Hepatocyte (in vitro differentiated cells): ENCODE measurements around the gene MSMB. TPM values are rescaled to one million over a fixed set of nuclear protein-coding genes. Genes with fewer than 3 reads are reported as not detected.

ENCODE experiments used
- DNase-seq: peaks from one replicate; pipeline ENCODE4 v3.0.0-alpha.2; 2016; ENCODE audit warnings: low spot score
- H2AFZ ChIP-seq: fragments of 200-600 bp; sonication (generic); 2 replicates; pipeline ENCODE4 v1.6.0; 2016; ENCODE audit warnings: antibody characterized with exemption, mild to moderate bottlenecking
- H3K27ac ChIP-seq: fragments of 200-600 bp; sonication (generic); 2 replicates; pipeline ENCODE4 v1.5.1; 2016; ENCODE audit warnings: mild to moderate bottlenecking
- H3K27me3 ChIP-seq: fragments of 200-600 bp; sonication (generic); 2 replicates; pipeline ENCODE4 v1.6.1; 2016
- H3K36me3 ChIP-seq: fragments of 200-600 bp; sonication (generic); replicated peaks from 2 replicates; pipeline ENCODE4 v1.5.1; 2016; ENCODE audit warnings: low read depth; ENCODE audit not compliant: insufficient read depth
- H3K4me1 ChIP-seq: fragments of 200-600 bp; sonication (generic); 2 replicates; pipeline ENCODE4 v1.5.1; 2016; ENCODE audit warnings: mild to moderate bottlenecking, moderate library complexity; ENCODE audit not compliant: insufficient read depth
- H3K4me2 ChIP-seq: fragments of 200-600 bp; sonication (generic); 2 replicates; pipeline ENCODE4 v1.6.0; 2016
- H3K4me3 ChIP-seq: fragments of 200-600 bp; sonication (generic); 2 replicates; pipeline ENCODE4 v1.5.1; 2016; ENCODE audit warnings: mild to moderate bottlenecking
- H3K79me2 ChIP-seq: fragments of 200-600 bp; sonication (generic); 2 replicates; pipeline ENCODE4 v1.6.0; 2017; ENCODE audit warnings: mild to moderate bottlenecking
- H3K9me2 ChIP-seq: fragments of 200-600 bp; sonication (generic); replicated peaks from 2 replicates; pipeline ENCODE4 v1.6.0; 2017; ENCODE audit warnings: mild to moderate bottlenecking; ENCODE audit not compliant: insufficient read depth
- H3K9me3 ChIP-seq: fragments of 200-600 bp; sonication (generic); 2 replicates; pipeline ENCODE4 v1.5.1; 2016; ENCODE audit warnings: low read depth, mild to moderate bottlenecking
- H4K20me1 ChIP-seq: fragments of 200-600 bp; sonication (generic); 2 replicates; pipeline ENCODE4 v1.6.0; 2016; ENCODE audit warnings: mild to moderate bottlenecking; ENCODE audit not compliant: insufficient read depth, poor library complexity, severe bottlenecking
- EZH2 ChIP-seq: fragments of 200-600 bp; sonication (generic); IDR thresholded peaks from 2 replicates; pipeline ENCODE4 v1.6.1; 2016; ENCODE audit warnings: antibody characterized with exemption, mild to moderate bottlenecking, borderline replicate concordance
- EZH2phosphoT487 ChIP-seq: fragments of 200-600 bp; sonication (generic); IDR thresholded peaks from one replicate; pipeline ENCODE4 v1.6.1; 2018; ENCODE audit warnings: antibody characterized with exemption, mild to moderate bottlenecking, low read depth, moderate library complexity; ENCODE audit not compliant: unreplicated experiment, severe bottlenecking
- WGBS: methylation state at CpG from one replicate; pipeline ENCODE4 v1.1.6; 2016; ENCODE audit warnings: low lambda C conversion rate; ENCODE audit errors: missing lambda C conversion rate; 5-methylcytosine and 5-hydroxymethylcytosine counted together
- polyA plus RNA-seq: library from polyadenylated mRNA; unstranded; fragments of >200 nt; fragmentation: Nextera tagmentation; extraction: Ambion mirVana; gene quantifications from 2 replicates; pipeline ENCODE4 v1.2.1, GENCODE V29; 2016
- total RNA-seq: library from RNA; depleted of rRNA; stranded (reverse); fragments of >200 nt; gene quantifications from 2 replicates; pipeline ENCODE4 v1.2.3, GENCODE V29; 2014
- TF ChIP-seq, protein P1 (sequence below): fragments of 200-600 bp; sonication (generic); IDR thresholded peaks from 2 replicates; pipeline ENCODE4 v1.5.1; 2016; ENCODE audit warnings: antibody characterized with exemption, mild to moderate bottlenecking; ENCODE audit not compliant: poor library complexity

MSMB gene
- total and polyA plus RNA-seq, 2 experiments from 2014 or later: 2.2 to 11.0 TPM

DNA sequence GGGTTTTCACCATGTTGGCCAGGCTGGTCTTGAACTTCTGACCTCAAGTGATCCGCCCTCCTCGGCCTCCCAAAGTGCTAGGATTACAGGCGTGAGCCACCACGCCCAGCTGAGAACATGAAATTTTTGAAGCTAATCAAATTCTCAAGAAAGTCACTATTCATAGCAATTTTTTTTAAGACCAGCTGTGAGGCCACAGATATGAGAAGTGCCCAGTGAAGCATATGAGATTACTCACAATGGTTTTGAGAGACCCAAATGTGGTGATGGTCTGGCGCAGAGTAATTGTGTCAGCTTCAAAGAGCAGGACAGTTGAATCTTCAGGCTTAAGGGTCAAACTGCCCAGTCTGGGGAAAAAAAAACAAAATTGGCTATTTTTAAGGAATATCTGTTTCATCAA, 31.9 kb downstream of the MSMB start:
- Histone ChIP-seq H3K9me3 (no peaks in the 10 kb centered on the region), H3K36me3 (no peaks in the 10 kb centered on the region), H3K79me2 (peaks cover 66% of the 10 kb centered on the region), H3K9me2 (no peaks in the 10 kb centered on the region), H3K4me3 (no peak overlapping the region), H3K27me3 (no peaks in the 10 kb centered on the region), H3K4me2 (no peak overlapping the region), H4K20me1 (peaks cover 46% of the 10 kb centered on the region), H2AFZ (no peak overlapping the region), H3K4me1 (peaks cover 11% of the 10 kb centered on the region), H3K27ac (no peak overlapping the region)
- 99% methylated on average over 5 of the region's 5 CpGs for WGBS
- TF ChIP-seq, protein P1, sequence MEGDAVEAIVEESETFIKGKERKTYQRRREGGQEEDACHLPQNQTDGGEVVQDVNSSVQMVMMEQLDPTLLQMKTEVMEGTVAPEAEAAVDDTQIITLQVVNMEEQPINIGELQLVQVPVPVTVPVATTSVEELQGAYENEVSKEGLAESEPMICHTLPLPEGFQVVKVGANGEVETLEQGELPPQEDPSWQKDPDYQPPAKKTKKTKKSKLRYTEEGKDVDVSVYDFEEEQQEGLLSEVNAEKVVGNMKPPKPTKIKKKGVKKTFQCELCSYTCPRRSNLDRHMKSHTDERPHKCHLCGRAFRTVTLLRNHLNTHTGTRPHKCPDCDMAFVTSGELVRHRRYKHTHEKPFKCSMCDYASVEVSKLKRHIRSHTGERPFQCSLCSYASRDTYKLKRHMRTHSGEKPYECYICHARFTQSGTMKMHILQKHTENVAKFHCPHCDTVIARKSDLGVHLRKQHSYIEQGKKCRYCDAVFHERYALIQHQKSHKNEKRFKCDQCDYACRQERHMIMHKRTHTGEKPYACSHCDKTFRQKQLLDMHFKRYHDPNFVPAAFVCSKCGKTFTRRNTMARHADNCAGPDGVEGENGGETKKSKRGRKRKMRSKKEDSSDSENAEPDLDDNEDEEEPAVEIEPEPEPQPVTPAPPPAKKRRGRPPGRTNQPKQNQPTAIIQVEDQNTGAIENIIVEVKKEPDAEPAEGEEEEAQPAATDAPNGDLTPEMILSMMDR: no peak
- TF ChIP-seq EZH2phosphoT487 (no peak), EZH2 (no peak)
- no peak for DNase-seq

DNA sequence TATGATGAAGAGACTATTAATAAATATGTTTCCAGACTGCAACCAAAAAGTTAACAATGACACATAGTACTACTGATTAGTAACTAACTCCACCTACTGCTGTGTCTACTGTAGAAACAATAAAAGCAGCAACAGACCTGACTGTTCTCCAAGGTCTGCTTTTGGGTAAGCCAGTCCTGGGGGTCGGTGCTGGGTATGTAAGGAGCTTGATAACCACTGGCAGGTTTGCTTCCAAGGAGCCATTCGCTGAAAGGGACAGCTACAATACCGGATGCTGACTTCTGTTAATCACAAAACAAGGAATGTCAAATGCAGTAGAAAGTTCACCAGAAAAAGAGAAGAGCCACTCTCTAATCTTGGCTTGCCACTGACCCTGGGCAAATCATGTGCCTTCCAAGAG, 33.3 kb downstream of the MSMB start:
- H3K79me2 ChIP-seq: peaks cover 51% of the 10 kb centered on the region
- H3K4me2 ChIP-seq: no peak overlapping the region
- 97% methylated on average over 3 of the region's 3 CpGs for WGBS
- no peaks in the 10 kb centered on the region for H3K36me3 ChIP-seq
- TF ChIP-seq EZH2phosphoT487 (no peak), EZH2 (no peak)
- TF ChIP-seq, protein P1: no peak
- no peaks in the 10 kb centered on the region for H3K27me3 ChIP-seq
- no peak for DNase-seq
- no peaks in the 10 kb centered on the region for H3K4me1 ChIP-seq
- H3K27ac ChIP-seq: no peak overlapping the region
- peaks cover 32% of the 10 kb centered on the region for H4K20me1 ChIP-seq
- H3K4me3 ChIP-seq: no peak overlapping the region
- H3K9me2 ChIP-seq: no peaks in the 10 kb centered on the region
- no peak overlapping the region for H2AFZ ChIP-seq
- H3K9me3 ChIP-seq: no peaks in the 10 kb centered on the region

DNA sequence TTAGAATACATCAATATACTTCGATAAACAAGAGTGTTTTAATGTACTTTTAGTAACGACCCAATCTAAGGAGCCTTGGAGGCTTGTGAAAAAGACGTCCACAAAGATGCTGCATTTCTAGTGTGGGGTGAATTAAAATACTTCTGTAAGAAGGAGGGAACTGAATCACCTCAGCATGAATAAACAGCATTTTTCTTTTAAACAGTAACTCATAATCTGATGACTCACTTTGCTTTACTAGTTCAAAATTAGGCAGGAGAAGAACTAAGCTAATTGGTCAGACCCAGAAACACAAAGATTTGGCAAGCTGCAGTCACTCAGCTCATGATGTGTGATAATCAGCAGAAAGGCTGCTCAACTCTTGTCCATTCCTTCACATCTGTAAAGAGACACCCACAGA, 39.9 kb downstream of the MSMB start:
- TF ChIP-seq EZH2 (no peak), EZH2phosphoT487 (no peak)
- TF ChIP-seq, protein P1: no peak
- no peaks in the 10 kb centered on the region for H3K9me3 ChIP-seq
- no peaks in the 10 kb centered on the region for H3K79me2 ChIP-seq
- H2AFZ ChIP-seq: no peak overlapping the region
- no peaks in the 10 kb centered on the region for H3K36me3 ChIP-seq
- peaks cover 4% of the 10 kb centered on the region for H3K4me1 ChIP-seq
- H3K4me2 ChIP-seq: no peak overlapping the region
- H3K27ac ChIP-seq: no peak overlapping the region
- 87% methylated on average over 3 of the region's 3 CpGs for WGBS
- H3K9me2 ChIP-seq: no peaks in the 10 kb centered on the region
- no peak for DNase-seq
- H4K20me1 ChIP-seq: no peaks in the 10 kb centered on the region
- no peak overlapping the region for H3K4me3 ChIP-seq
- no peaks in the 10 kb centered on the region for H3K27me3 ChIP-seq

DNA sequence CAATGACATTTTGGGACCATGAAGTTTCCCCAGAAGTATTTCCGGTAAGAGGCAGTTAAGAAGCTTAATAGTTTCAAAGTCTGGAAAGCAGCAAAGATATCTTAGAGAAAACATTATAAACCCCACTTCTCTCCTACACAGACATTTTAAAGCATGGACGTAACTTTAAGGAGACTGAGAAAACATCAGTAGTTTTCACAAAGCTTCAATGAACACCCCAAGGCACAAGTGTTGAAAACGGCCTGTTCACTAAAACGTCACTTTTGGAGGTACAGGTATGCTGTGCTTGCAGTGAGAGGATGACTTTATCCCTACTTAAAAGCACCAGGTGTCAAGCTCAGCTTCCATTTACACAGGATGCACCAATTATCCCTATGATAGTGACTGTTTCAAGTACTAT, 40.7 kb downstream of the MSMB start:
- WGBS: 89% methylated on average over 4 of the region's 4 CpGs
- peaks cover 4% of the 10 kb centered on the region for H3K4me1 ChIP-seq
- no peak overlapping the region for H3K4me2 ChIP-seq
- no peaks in the 10 kb centered on the region for H4K20me1 ChIP-seq
- no peak overlapping the region for H3K27ac ChIP-seq
- no peak for TF ChIP-seq EZH2phosphoT487
- H3K9me3 ChIP-seq: no peaks in the 10 kb centered on the region
- no peak overlapping the region for H3K4me3 ChIP-seq
- no peaks in the 10 kb centered on the region for H3K27me3 ChIP-seq
- H3K79me2 ChIP-seq: no peaks in the 10 kb centered on the region
- H3K9me2 ChIP-seq: no peaks in the 10 kb centered on the region
- no peaks in the 10 kb centered on the region for H3K36me3 ChIP-seq
- H2AFZ ChIP-seq: no peak overlapping the region
- no peak for DNase-seq
